GM19240 (cell line): Measurements from ENCODE around the gene CORO2B.
"Not testable (repeated sequence)": the region's sequence is repeated elsewhere in the genome, so short reads cannot be mapped to it uniquely, and the experiment has no call there.

Source experiments
- DNase-seq: peaks from one replicate; pipeline ENCODE4 v3.0.0; 2011; ENCODE audit warnings: low spot score; ENCODE audit not compliant: insufficient read length

The CORO2B gene

DNA sequence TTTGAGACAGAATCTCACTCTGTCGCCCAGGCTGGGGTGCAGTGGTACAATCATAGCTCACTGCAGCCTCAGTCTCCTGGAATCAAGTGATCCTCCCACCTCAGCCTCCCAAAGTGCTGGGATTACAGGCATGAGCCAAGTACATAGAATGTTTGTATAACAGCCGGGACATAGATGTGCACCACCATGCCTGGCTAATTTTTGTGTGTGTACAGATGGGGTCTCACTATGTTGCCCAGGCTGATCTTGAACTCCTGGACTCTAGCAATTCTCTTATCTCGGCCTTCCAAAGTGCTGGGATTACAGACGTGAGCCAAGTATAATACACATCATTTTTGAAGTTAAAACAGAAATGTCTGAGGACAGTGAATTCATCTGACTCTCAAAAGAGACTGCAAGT is 93.5 kb downstream of the CORO2B start:
- DNase-seq = no peak

GRCh38 chr15:68672781-68673205 is 94.0 kb downstream of the CORO2B start:
- DNase-seq = no peak

DNA sequence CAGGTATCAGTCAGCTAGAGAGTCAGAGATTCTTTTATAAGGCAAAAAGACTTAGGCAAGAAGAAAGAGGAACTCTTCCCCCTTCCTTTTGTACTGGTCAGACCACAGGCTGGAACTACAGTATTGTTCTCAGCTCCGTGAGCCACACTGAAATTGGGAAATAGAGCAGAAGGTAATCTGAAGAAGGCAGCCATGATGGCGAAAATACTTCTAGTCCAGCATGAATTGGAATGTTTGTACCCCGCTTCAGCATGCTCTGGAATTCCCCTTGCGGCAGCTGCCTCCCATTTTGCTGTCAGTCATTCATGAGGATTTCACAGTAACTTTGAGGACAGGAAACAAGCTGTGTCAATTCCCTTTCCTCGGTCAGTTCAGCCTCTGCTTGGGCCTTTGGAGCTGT is 96.2 kb downstream of the CORO2B start:
- DNase-seq = no peak

GRCh38 chr15:68676011-68676605 is 97.3 kb downstream of the CORO2B start:
- no peak for DNase-seq

- no peak for DNase-seq
Observed at GRCh38 chr15:68676926-68677325, 98.1 kb downstream of the CORO2B start.

GRCh38 chr15:68677996-68678395 is 99.2 kb downstream of the CORO2B start:
- no peak for DNase-seq

DNA sequence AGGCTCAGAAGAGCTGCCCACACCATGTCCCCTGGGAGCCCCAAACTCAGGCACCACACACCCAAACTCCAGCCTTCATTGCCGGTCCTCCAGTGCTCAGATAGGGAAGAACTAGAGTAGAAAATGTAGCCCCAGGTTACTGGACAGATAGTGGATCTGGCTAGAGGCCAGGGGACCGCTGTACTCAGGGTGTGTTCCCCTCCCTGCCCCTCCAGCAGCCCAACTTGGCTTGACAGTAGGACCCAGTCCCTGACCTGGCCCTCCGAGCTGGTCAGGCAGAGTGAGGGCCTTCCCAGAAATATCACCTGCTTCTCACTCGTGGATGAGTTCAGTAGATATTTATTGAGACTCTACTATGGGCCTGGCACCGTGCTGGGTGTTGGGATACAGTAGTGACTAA is 100.0 kb downstream of the CORO2B start:
- no peak for DNase-seq

DNA sequence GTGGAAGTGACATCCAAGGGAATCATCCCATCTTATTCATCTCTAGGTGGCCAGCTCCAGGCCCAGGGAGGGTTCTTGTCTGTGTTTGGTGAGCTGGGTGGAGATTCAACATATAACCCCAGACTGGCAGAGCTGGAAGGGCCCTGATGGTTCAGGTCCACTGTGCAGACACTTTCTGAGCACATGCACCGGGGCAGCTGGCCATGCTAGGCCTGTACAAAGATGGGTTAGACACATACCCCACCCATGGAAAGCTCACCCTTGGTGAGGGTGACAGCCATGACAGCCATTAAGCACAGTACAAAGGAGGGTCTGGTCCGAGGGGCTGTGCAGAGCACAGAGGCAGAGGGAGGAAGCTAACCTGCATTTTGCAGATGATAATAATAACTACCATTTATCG is 100.4 kb downstream of the CORO2B start:
- DNase-seq = no peak

GRCh38 chr15:68679961-68680371 is 101.2 kb downstream of the CORO2B start:
- DNase-seq = no peak

- not testable (repeated sequence) for DNase-seq
Observed at GRCh38 chr15:68680756-68681155, 102.0 kb downstream of the CORO2B start.

GRCh38 chr15:68681836-68682235 is 103.0 kb downstream of the CORO2B start:
- DNase-seq = no peak

DNA sequence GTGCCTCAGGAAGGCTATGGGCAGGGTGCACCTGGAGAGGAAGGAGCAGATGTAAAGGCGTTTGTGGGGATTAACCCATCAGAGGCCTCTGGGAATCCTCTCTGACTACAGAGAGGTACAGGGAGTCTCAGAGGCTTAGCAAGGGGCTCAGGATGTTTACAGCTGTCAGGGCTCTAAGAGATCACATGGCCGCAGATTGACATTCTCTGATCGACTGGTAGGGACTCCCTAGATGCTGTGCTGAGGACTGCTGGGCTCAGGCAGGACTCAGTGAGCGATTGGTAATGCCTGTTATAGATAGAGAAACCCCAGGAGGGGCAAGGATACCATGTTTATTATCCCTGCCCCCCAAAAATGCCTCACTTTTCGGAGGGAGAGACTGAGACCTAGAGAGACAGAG is 103.5 kb downstream of the CORO2B start:
- no peak for DNase-seq

GRCh38 chr15:68683026-68683425 is 104.2 kb downstream of the CORO2B start:
- DNase-seq = no peak

GRCh38 chr15:68683551-68683950 is 104.8 kb downstream of the CORO2B start:
- no peak for DNase-seq

GRCh38 chr15:68684476-68684875 is 105.7 kb downstream of the CORO2B start:
- DNase-seq = no peak

DNA sequence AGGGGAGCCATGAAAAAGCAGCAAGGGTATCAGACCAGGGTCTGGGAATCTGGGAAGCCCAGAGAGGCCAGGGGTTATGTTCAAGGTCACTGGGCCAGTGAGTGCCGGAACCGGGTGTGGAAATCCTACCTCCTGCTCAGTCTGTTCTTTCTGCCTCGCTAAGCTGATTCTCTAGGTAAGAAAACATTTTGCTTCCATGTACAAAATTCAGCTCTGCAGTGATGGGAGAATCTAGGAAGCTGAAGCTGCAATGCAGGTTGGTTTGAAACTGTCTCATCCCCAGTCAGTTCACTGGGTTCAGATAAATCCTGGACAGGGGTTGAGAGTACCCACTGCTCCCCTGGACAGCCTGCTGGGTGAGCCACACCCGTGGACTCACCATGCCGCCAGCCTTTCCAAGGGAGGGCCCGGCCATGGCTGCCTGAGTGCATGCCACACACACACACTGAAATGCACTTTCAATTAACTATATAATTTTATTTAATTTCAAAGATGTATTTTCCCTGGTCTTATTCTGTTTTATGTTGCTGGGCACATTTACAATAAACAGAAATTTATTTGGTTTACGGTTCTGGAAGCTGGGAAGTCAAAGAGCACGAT is 108.4 kb downstream of the CORO2B start:
- DNase-seq = no peak

GRCh38 chr15:68691705-68692104 is 112.9 kb downstream of the CORO2B start:
- no peak for DNase-seq

DNA sequence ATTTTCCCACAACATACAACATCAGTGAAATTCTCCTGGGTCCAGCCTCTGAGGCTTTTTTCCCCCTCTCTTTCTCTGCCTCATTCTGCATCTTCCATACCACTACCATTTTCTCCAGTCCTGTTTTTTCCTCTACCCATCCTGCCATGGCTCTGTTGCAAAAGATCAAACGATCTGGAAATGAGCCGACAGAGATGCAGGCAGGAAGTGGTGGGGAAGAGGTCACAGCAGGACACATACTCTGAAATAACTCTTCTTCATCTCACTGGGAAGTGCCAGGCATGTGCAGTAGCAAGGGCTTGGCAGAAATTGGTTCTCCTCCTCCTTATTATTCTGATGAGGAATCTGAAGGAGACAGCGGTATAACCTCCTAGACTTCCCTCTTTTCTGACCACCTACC is 114.3 kb downstream of the CORO2B start:
- DNase-seq = no peak

GRCh38 chr15:68694111-68694510 is 115.3 kb downstream of the CORO2B start:
- DNase-seq = no peak

GRCh38 chr15:68695061-68695595 is 116.3 kb downstream of the CORO2B start:
- DNase-seq = no peak

GRCh38 chr15:68696414-68697363 is 117.9 kb downstream of the CORO2B start:
- no peak for DNase-seq
